Hematopoietic multipotent progenitor cell treated with erythropoietin and hydrocortisone succinate and interleukin-3 and kit ligand, for 6 days (in vitro differentiated cells): ENCODE results near the gene GABBR2.

Experiments
- DNase-seq: peaks from one replicate; pipeline ENCODE4 v3.0.0-alpha.2; 2015

Gene GABBR2

GRCh38 chr9:98625728-98626127 is 83.0 kb downstream of the GABBR2 start:
- no peak for DNase-seq

GRCh38 chr9:98619788-98620187 is 88.9 kb downstream of the GABBR2 start:
- no peak for DNase-seq

DNA sequence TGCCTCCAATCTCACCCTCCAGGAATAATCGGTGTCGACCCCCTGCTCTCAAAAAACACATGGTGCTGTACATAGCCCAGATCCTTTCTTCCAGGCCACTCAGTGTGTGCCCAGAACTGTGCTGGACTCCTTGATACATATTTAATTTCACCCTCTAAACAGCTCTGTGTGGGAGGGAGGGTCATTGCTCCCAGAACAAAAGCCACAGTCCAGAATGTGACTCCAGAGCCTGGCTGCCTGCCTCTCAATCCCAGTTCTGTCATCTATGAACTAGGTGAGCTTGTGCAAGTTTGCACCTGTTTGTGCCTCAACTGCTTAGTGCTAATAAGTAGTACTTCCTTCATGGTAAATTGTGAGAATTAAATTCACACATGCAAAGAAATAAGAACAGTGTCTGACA is 93.1 kb downstream of the GABBR2 start:
- no peak for DNase-seq

GRCh38 chr9:98614941-98615340 is 93.8 kb downstream of the GABBR2 start:
- no peak for DNase-seq

DNA sequence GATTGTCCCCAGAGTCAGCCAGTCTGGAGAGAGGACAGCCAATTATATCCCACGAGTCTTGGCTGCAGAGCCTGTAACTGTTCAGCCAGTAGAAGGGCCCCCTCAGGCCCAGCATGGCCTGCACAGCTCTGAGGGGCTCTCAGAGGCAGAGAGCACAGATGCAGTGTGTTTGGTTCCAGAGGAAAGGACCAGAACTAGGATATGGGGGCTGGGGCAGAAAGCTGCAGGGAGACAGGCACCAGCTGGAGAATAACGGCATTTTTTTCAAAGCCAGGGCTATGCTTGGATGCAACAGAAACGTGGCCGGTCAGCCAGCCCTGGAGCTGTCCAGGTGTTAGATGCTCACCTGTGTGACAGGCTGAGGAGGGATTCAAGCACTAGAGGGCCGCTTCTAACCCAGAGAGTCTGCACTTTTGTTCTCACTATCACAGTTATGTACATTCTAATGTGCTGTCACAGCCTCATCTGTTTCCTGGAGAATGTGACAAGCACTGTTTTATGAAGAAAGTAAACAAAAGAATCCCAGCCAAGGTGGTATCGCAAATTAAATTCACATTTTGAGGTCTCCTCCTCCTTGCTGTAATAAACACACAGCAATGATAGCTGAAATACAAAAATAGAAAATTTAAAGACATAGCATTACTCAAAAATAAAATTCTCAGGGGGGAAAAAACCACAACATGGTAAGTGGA is 96.5 kb downstream of the GABBR2 start:
- DNase-seq: no peak

- no peak for DNase-seq
Measured at GRCh38 chr9:98611319-98611718, 97.4 kb downstream of the GABBR2 start.

GRCh38 chr9:98610711-98611110 is 98.0 kb downstream of the GABBR2 start:
- no peak for DNase-seq

GRCh38 chr9:98610211-98610610 is 98.5 kb downstream of the GABBR2 start:
- DNase-seq: no peak

DNA sequence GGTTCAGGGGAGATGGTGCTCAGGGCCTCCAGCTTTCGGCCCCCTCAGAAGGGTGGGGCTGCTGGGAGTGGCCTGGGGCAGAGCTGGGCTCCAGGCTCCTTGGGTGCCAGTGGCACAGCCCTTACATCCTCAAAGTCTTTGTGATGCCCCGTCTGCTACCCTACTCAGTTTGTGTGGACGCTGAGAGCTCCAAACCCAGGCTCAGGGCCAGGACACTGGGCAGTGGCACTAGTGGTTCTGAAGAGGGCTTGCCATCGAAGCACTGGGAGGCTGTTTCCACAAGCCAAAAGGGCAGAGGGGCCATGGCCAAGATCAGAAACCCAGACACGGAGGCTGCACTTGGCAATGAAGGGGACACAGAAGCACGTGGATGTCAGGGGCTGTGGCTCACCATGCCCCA is 99.1 kb downstream of the GABBR2 start:
- no peak for DNase-seq

DNA sequence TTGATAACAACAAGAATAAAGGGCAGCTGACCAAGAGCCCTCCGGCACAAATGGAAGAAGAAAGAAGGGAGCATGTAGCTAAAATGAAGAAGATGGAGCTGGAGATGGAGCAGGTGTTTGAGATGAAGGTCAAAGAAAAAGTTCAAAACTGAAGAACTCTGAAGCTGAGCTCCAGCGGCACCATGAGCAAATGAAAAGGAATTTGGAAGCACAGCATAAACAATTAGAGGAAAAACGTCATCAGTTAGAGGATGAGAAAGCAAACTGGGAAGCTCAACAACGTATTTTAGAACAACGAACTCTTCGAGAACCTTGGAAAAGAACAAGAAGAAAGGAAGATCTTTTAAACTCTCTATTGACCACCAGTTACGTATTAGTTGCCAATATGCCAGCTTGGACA is 100.9 kb downstream of the GABBR2 start:
- no peak for DNase-seq

GRCh38 chr9:98607152-98607551 is 101.6 kb downstream of the GABBR2 start:
- no peak for DNase-seq

DNA sequence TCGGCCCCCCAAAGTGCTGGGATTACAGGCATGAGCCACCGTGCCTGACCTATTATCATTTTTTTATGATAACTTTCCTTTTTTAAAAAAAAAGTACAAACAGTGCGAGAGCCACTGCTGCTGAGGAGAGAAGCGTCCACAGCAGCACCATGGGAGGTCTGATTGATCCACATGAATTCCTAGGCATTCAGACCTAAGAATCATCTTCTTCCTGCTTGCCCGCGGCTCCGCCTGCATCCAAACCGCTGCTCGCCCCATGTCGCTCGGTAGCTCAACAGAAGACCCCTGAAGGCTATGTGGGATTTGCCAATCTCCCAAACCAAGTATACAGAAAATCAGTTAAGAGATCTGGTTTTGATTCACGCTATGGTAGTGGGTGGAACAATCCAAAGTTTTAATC is 102.0 kb downstream of the GABBR2 start:
- DNase-seq: no peak

DNA sequence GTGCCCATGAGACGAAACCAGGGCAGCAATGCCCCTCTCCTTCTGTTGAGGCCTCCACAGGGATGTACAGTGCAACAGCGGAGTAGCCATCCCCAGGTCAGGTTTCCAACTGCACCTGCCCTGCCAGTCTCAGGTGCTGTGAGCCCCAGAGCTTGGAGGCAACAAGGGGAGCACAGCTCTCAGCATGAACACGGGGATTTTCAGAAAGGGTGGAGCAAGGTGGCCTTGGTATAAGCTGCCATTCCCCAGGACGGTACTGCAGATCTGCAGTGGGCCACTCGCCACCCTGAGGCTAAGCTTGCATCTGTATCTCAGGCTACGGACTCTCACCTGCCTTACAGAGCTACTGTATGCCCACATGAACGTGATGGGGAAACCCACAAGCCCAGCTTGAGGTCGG is 103.6 kb downstream of the GABBR2 start:
- DNase-seq: no peak

DNA sequence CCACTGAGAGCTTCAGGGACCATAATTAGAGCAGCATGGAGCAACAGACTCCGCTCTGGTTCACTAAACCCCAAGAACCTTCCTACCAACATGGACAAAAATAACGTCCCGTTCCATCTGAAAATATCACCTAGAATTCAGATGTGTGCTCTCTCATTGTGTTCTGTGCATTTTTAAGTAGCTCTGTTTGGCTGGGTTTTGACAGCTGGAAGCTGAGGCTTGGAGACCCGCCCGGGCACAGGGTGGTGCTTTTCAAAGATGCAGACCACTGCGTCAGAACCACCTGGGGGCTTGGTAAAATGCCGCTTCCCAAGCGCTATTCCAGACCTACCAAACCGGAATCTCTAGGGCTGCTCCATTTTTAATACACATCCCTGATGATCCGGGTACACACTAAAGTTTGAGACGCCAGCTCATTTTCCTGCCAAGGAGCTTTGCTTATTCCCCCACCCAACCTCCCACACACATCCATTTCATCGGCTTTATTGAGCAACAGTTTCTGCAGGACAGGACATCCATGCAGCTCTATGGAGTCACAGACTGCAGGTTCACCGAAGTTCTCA is 104.8 kb downstream of the GABBR2 start:
- no peak for DNase-seq

DNA sequence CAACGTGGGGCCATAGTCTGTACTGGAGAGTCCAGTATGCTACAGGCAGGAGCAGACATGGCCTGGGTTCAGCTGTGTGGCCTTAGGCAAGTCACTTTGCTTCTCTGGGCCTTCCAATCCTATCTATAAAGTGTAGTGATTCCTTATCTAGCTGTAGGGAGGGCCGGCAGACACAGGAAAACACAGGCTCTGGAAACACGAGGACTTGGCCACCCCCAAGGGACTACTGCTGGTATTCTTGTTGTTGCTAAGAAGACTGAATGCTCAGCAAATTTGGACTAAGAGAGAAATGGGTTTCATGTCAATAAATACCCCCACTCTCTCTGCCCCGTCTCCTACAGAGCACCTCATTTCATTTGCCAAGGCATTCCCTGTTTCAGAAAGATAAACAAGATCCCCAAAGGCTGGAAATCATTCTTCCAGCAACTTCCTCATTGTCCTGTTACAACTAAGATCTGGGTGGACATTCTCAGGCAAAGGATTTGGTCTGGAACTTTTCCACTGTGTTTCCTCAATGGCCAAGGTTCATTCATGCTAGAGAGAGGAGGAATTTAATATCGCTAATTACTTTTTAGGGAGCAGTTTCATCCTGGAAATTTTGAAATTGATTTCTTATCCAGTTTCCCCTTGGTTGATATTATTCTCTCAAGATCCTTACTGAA is 105.8 kb downstream of the GABBR2 start:
- no peak for DNase-seq

GRCh38 chr9:98600631-98601030 is 108.1 kb downstream of the GABBR2 start:
- no peak for DNase-seq

DNA sequence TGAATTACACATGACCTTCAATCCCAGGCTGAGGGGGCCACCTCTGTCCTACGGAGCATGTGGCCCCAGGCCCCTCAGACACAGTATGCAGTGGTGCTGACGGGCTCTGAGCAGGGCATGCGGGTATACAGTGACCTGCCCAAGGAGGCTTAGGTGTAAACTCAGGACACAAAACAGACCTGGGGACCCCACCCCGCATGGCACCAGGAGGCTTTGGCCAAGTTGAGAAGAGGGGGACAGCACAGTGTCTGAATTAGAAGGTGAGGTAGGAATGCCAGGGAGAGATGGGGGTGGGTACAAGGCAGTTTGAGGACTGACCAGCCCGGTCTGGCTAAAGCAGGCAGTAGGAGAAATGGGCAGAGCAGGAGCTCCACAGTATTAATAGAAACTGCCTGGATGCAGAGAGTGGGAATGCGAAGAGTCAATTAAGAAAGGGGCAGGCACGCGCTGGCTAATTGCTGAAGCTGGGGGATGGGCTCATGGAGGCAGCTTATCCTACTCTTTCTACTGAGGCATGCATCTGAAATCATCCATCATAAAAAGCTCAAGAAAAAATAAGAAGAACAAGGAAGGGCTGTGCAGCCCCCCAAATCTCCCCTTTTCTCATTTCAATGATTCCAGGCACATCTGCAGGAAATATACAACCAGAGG is 109.0 kb downstream of the GABBR2 start:
- no peak for DNase-seq

DNA sequence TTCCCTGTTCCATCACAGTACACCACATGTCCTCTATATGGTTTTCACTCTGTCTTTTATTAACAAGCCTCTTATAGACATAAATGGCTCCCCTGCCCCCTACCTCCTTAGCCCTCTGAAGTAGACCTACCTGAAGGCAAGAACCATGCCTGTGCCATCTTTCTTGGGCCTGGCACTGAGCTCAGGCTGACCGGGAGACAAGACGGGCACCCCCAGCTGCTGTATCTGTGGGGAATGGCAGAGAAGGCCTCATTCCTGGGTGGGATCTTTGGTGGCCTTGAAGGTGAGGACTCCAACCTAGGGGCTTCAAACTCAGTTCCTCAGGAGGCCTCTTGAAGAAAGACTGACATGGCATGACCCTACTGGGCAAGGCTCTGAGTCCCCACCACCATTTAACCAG is 109.9 kb downstream of the GABBR2 start:
- no peak for DNase-seq

GRCh38 chr9:98597236-98597771 is 111.4 kb downstream of the GABBR2 start:
- DNase-seq: no peak

DNA sequence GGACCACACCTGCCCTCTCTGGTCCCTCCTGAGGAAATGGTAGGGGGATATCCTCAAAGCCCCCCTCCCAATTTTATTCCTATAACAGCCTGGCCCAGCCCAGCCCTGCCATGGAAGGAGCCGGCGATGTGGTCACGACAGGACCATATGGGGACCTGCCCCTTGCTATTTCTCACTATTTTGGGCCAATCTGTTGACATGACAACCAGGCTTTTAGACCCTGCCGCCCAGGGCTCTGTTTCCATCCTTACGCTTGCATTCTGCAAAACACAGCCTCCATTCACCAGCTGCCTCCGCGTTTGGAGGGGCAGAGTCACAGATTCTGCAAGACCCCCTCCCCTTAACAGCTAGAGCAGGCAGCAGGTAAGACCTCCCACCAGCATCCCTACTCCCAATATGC is 112.2 kb downstream of the GABBR2 start:
- no peak for DNase-seq

DNA sequence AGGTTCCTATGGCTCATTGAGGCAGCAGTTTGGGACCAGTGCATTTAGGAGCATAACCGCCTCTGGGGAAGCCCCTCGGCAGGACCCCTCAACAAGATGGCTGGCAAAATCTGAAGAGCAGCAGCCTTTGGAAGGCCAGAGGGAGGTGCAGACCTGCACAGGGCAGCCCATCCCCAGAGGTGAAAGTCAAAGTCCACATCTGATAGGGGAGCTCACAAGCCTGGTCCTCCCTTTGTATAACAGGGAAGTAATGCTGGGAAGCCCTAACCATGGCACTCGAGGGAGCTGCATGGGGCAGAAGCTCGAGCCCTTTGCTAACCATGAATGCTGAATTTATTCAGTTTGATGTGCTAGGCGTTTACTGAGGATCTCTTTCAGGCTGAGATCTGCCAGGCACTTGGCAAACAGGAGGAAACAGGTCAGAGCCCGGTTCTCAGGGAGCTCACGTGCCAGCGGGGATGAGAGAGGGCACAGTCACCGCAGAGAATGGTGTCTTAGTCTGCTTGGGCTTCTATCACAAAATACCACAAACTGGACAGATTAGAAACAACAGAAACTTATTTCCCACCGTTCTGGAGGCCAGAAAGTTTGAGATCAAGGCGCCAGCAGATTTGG is 114.1 kb downstream of the GABBR2 start:
- no peak for DNase-seq

DNA sequence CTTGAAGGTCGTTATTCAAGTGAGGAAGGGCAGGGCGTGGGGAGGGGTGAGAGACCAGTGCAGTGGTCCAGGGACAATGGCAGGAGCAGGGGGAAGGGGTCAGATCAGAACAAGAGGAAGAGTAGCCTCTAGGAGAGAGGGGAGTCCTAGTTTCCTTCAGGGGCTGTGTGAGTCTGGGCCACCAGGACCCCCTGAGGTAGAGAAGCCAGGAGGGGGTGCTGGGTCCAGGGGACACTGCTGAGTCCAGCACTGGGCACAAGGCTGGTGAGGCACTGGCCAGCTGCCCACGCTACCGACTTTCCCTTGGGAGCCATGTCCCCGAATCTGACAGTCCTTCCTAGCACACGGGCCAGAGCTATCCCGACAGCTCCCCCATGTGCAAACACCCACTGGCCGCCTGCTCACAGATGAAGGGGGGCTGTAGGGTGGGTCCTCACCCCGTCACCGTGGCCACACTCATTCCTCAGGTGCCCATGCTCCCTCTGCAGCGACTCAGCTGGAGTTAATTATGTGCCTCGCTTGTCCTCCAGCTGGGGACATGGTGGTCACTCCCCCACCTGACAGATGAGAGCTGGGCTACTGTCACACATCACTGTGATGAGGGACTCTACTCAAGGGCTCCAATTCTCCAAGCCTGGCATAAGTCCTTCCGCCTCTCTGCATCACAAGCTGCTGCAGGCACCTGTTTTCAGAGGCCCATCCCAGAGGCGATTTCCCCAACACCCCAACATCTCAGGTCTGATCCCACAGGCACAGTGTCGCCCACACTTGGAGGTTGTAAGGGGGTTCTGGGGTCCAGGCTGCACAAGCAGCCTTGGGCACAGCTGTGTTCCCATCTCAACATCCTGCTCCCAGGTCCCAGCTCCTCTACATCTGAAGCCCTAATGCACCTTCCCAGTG is 115.1 kb downstream of the GABBR2 start:
- DNase-seq: no peak
